IPS DF 6.9 (cell line): ENCODE results near the gene TIAM1.
A peak's percentile ranks its signal among the peaks of the same experiment; 100 is the strongest.

Source experiments
- DNase-seq: peaks from one replicate; pipeline ENCODE4 v3.0.0-alpha.2; 2013; ENCODE audit warnings: low read depth, low spot score
- H3K27ac ChIP-seq: one replicate; pipeline ENCODE4 v1.5.1; 2013; ENCODE audit warnings: low read length, control low read depth
- H3K27me3 ChIP-seq: 2 replicates; pipeline ENCODE4 v1.6.1; 2013; ENCODE audit warnings: mild to moderate bottlenecking, low read length; ENCODE audit not compliant: control insufficient read depth, insufficient read depth
- H3K36me3 ChIP-seq: 2 replicates; pipeline ENCODE4 v1.6.1; 2013; ENCODE audit warnings: low read length; ENCODE audit not compliant: control insufficient read depth, insufficient read depth
- H3K4me1 ChIP-seq: 2 replicates; pipeline ENCODE4 v1.6.1; 2013; ENCODE audit warnings: low read length; ENCODE audit not compliant: control insufficient read depth, insufficient read depth
- H3K4me3 ChIP-seq: 2 replicates; pipeline ENCODE4 v1.5.1; 2013; ENCODE audit warnings: mild to moderate bottlenecking, low read length
- H3K9me3 ChIP-seq: 2 replicates; pipeline ENCODE4 v1.6.1; 2013; ENCODE audit warnings: low read length, inconsistent platforms; ENCODE audit not compliant: control insufficient read depth, insufficient read depth
- WGBS: extraction: QIAGEN DNeasy Blood & Tissue Kit; methylation state at CpG from one replicate; pipeline ENCODE4 v1.1.7; 2013; ENCODE audit warnings: mixed read lengths, missing lambda C conversion rate; ENCODE audit not compliant: insufficient read length, insufficient coverage; 5-methylcytosine and 5-hydroxymethylcytosine counted together

The TIAM1 gene, protein sequence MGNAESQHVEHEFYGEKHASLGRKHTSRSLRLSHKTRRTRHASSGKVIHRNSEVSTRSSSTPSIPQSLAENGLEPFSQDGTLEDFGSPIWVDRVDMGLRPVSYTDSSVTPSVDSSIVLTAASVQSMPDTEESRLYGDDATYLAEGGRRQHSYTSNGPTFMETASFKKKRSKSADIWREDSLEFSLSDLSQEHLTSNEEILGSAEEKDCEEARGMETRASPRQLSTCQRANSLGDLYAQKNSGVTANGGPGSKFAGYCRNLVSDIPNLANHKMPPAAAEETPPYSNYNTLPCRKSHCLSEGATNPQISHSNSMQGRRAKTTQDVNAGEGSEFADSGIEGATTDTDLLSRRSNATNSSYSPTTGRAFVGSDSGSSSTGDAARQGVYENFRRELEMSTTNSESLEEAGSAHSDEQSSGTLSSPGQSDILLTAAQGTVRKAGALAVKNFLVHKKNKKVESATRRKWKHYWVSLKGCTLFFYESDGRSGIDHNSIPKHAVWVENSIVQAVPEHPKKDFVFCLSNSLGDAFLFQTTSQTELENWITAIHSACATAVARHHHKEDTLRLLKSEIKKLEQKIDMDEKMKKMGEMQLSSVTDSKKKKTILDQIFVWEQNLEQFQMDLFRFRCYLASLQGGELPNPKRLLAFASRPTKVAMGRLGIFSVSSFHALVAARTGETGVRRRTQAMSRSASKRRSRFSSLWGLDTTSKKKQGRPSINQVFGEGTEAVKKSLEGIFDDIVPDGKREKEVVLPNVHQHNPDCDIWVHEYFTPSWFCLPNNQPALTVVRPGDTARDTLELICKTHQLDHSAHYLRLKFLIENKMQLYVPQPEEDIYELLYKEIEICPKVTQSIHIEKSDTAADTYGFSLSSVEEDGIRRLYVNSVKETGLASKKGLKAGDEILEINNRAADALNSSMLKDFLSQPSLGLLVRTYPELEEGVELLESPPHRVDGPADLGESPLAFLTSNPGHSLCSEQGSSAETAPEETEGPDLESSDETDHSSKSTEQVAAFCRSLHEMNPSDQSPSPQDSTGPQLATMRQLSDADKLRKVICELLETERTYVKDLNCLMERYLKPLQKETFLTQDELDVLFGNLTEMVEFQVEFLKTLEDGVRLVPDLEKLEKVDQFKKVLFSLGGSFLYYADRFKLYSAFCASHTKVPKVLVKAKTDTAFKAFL (N-terminal part only)

GRCh38 chr21:31343680-31344480 is at the start of gene TIAM1:
TIAM1 (minus strand) TSS chr21:31344261; CDS start chr21:31266972, 77,289 bp downstream.
- no CpG with 5 or more reads among the region's 49 CpGs for WGBS
- peak; percentile 29 for DNase-seq
- no peak within 1 kb of the TSS for H3K27ac ChIP-seq

DNA sequence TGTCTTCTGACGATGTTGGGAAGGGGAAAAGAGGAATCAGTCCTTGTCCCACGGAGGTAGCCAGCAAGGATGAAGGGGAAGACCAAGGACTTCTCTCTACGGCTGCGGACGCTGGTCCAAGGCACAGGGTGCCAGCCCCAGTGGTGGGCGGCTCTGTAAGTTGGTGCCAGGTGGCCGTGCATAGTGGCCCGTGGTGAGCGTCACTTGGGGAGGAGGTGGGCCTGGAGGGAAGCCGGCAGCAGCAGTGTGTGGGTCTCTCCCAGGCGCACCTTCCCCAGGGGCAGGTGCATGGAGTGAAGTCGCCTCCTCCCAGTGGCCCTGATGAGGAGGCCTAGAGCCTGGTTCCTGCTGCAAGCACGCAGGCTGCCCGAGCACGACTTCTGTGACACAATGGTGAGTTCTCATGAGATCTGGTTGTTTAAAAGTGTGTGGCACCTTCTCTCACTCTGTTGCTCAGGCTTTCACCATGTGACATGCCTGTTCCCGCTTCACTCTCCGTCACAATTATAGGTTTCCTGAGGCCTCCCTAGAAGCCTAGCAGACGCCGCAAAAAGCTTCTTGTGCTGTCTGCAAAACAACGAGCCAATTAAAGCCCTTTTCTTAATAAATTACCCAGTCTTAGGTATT is 43.6 kb upstream of the TIAM1 start:
- DNase-seq, result no peak
- H3K9me3 ChIP-seq, result no peaks in the 10 kb centered on the region
- no CpG with 5 or more reads among the region's 20 CpGs for WGBS

More at GRCh38 chr21:31343680-31344480, at the start of gene TIAM1:
- Histone ChIP-seq H3K27me3 (no peaks in the 10 kb centered on the region), H3K36me3 (no peaks in the 10 kb centered on the region), H3K9me3 (no peaks in the 10 kb centered on the region), H3K4me3 (peak within 1 kb of the TSS; percentile 47), H3K4me1 (no peaks in the 10 kb centered on the region; the same call in 1 of the 2 replicates)

DNA sequence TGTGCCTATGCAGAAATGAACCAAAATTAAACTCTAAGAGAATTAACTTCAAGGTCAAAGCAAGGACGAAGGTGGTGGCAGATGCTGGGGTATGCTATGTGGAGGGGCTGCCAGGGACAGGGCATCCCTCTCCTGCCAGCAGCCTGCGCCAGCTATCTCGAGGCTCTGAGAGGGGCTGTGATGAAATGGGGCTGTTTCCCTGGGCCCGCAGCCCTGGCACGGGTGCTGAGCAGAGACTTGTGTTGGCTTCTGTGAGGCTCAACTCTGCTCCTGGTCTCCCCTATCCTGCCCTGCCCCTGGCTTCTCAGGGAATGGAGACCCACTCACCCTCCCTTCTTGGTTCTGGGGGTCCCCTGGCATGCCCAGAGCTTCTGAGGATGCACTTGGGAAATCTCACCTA is 41.9 kb upstream of the TIAM1 start:
- Histone ChIP-seq H3K4me3 (no peak overlapping the region), H3K36me3 (no peaks in the 10 kb centered on the region), H3K27ac (no peak overlapping the region), H3K4me1 (no peaks in the 10 kb centered on the region), H3K27me3 (no peaks in the 10 kb centered on the region), H3K9me3 (no peaks in the 10 kb centered on the region)
- DNase-seq, result no peak
- no CpG with 5 or more reads among the region's 5 CpGs for WGBS

More for the DNA sequence above, 43.6 kb upstream of the TIAM1 start:
- no peaks in the 10 kb centered on the region for H3K36me3 ChIP-seq
- H3K27me3 ChIP-seq, result no peaks in the 10 kb centered on the region
- H3K4me1 ChIP-seq, result no peaks in the 10 kb centered on the region
- H3K27ac ChIP-seq, result no peak overlapping the region
- H3K4me3 ChIP-seq, result no peak overlapping the region

GRCh38 chr21:31383770-31384169 is 39.7 kb upstream of the TIAM1 start:
- Histone ChIP-seq H3K27me3 (no peaks in the 10 kb centered on the region), H3K36me3 (no peaks in the 10 kb centered on the region), H3K4me1 (no peaks in the 10 kb centered on the region), H3K4me3 (no peak overlapping the region), H3K9me3 (no peaks in the 10 kb centered on the region), H3K27ac (no peak overlapping the region)
- WGBS, result no CpG with 5 or more reads among the region's 8 CpGs
- no peak for DNase-seq

DNA sequence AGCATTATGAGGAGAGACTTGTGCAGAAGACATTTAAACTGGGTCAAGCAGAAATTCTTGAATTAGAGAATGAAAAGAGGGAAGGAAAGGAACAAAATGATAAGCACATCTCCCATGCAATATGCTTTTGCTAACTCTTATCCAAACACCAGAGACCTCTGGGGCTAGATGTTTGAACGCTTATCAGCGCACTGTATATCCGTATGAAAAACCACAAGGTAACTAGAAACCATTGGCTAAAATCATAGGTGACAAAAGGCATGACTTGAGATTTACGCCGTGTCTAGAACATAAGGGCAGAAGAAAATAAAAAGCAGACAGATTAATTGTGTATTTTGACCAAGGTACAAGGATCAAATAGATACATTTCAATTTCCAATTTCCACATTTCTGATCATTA is 38.0 kb upstream of the TIAM1 start:
- H3K4me3 ChIP-seq, result no peak overlapping the region
- no peaks in the 10 kb centered on the region for H3K36me3 ChIP-seq
- H3K27ac ChIP-seq, result no peak overlapping the region
- no CpG with 5 or more reads among the region's 5 CpGs for WGBS
- H3K27me3 ChIP-seq, result no peaks in the 10 kb centered on the region
- no peak for DNase-seq
- no peaks in the 10 kb centered on the region for H3K9me3 ChIP-seq
- no peaks in the 10 kb centered on the region for H3K4me1 ChIP-seq

DNA sequence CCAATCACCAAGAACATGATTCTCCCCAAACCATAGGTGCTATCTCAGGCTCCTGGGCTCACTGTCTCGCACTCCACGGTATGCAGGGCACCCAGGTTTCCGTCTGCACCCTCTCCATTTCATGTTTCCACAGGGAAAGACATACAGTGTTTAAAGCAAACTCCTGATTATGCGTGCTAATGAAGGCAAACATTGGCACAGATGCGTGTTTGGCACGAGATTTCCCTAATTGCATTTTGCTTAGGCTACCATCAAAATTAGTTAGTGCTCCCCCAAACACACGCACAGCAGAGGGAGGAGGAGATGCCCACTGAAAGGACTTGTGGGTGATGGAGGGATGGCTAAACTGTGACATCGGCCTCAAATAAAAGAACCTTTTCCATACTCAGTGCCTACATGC is 32.2 kb upstream of the TIAM1 start:
- Histone ChIP-seq H3K27me3 (no peaks in the 10 kb centered on the region), H3K9me3 (no peaks in the 10 kb centered on the region), H3K27ac (no peak overlapping the region), H3K36me3 (no peaks in the 10 kb centered on the region), H3K4me3 (no peak overlapping the region), H3K4me1 (no peaks in the 10 kb centered on the region)
- no CpG with 5 or more reads among the region's 8 CpGs for WGBS
- no peak for DNase-seq

DNA sequence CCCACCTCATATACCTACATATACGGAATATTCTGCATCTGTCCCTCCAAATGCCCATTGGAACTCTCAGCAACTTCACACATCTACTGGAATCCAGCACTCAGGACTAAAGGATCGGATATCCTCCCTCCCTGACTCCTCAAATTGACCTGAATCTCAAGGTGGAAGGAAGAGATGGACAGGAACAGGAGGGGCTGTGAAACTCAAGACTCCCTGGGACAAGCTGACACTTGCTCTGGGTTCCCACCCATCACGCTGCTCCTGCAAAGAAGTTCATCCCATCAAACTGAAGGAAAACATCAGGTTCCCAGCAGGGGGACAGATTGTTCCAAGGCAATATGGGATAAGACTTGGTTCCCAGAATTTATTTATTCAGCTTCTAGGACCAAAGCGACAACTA is 30.3 kb upstream of the TIAM1 start:
- no peaks in the 10 kb centered on the region for H3K27me3 ChIP-seq
- no peak for DNase-seq
- no peaks in the 10 kb centered on the region for H3K9me3 ChIP-seq
- no peaks in the 10 kb centered on the region for H3K36me3 ChIP-seq
- H3K4me3 ChIP-seq, result no peak overlapping the region
- no peaks in the 10 kb centered on the region for H3K4me1 ChIP-seq
- no peak overlapping the region for H3K27ac ChIP-seq
- no CpG with 5 or more reads among the region's 4 CpGs for WGBS

DNA sequence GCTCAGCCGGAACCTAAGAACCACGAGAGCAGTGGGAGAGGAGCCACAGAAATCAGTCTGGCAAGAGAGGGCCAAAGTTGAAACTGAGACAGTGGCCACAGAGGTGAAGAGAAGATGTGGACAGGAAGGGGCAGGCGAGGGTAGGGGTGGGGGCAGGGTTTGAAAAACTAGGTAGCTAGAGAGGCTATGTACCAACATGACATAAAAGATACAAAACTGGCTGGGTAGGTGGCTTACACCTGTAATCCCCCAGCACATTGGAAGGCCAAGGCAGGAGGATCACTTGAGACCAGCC is 28.4 kb upstream of the TIAM1 start:
- Histone ChIP-seq H3K4me3 (no peak overlapping the region), H3K27ac (no peak overlapping the region), H3K9me3 (no peaks in the 10 kb centered on the region), H3K36me3 (no peaks in the 10 kb centered on the region), H3K4me1 (no peaks in the 10 kb centered on the region), H3K27me3 (no peaks in the 10 kb centered on the region)
- WGBS, result no CpG with 5 or more reads among the region's 3 CpGs
- no peak for DNase-seq

- Histone ChIP-seq H3K9me3 (no peaks in the 10 kb centered on the region), H3K36me3 (no peaks in the 10 kb centered on the region), H3K27me3 (no peaks in the 10 kb centered on the region), H3K4me1 (no peaks in the 10 kb centered on the region), H3K4me3 (no peak overlapping the region), H3K27ac (no peak overlapping the region)
- no peak for DNase-seq
- WGBS, result no CpG with 5 or more reads among the region's 6 CpGs
Measured at GRCh38 chr21:31371715-31372470, 27.8 kb upstream of the TIAM1 start.
